GM19351 (cell line): ENCODE measurements around the gene DPM2.

Experiments
- ATAC-seq: cut with Tn5 transposase; IDR thresholded peaks from one replicate; pipeline ENCODE4 v1.9.1; 2021; ENCODE audit warnings: mild to moderate bottlenecking, moderate library complexity; ENCODE audit not compliant: unreplicated experiment

DPM2 gene, protein sequence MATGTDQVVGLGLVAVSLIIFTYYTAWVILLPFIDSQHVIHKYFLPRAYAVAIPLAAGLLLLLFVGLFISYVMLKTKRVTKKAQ

DNA sequence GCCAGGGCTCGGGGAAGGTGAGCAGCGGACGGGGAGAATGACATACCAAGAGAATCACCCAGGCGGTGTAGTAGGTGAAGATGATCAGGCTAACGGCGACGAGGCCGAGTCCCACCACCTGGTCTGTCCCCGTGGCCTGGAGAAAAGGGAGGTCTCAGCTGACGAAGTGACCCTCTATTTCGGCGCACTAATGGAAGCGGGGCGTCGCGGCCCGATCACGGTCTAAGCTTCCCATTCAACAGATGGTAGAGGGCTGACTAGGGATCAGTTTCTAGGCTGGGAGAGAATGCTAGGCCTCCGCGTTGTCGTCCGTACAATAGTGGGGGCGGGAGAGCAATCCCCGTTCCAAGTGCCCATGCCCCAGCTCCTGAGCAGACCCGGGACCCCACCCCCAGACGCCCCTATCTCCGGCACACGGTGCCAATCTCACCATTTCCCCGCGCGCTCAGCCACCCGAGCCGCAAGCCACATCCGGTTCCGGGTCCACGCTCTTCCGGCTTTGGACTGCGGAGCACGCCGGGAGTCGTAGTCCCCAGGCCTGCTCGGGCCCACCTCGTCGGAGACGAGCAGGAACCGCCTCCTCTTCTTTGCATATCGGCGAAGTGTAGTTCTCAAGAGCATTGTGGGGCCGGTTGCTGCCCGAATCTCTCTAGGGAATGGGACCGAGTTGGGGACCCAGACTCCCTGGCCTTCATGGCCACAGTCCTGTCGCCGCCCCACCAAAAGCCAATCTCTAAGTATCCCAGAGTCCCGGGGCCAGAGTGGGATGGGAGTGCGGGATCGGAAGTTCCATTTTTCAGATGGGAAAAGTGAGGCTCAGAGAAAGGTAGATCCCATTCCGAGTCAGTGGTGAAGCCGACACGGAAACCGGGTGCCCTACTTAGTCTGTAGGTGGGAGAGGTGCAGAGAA is at the start of gene DPM2:
Gene DPM2, minus strand, starts transcription at position 467 of the 910 bp plus-strand sequence. Its CDS starts 34 bp downstream, at position 433.
- peak; percentile 91 for ATAC-seq

DNA sequence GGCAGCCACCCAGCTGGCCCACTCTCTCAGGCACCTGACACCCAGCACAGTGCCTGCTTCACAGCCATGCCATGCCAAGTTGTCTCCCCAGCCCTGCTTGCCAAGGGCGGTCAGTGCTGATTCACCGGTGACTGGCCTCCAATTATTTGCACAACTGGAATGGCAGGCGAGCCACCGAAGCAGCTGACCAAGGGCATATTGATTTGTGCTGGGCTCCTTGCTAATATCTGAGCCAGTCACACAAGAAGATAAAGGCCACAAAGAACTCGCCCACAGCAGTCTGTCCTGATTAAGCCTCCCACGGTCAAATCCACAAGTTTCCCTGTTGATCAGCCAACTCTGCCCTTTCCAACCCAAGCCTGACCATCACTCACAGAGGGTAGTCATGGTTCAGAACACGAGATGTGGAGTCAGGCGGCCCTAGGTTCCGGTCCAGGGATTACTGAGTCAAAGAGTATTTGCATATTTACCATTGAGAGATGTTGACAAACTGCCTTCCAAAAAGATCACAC is 49.5 kb upstream of the DPM2 start:
- ATAC-seq: no peak

DNA sequence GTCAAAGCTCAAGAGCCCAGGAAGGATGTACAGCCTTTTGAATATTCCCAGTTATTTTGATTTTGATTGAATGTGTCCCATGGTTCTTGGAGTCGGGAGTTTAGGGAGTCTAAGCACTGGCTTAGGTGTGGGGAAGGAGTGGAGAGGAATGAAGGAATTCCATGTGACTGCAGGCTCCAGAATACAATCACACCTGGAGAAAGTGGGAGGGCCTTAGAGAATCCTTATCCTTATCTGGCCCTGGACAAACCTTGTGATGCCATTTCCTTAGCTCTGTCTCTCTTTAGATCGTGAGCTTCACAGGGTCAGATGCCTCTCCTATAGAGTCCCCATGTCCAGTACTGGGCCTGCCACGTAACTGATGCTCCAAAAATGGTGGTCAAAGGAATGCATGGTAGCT is 47.4 kb upstream of the DPM2 start:
- no peak for ATAC-seq

DNA sequence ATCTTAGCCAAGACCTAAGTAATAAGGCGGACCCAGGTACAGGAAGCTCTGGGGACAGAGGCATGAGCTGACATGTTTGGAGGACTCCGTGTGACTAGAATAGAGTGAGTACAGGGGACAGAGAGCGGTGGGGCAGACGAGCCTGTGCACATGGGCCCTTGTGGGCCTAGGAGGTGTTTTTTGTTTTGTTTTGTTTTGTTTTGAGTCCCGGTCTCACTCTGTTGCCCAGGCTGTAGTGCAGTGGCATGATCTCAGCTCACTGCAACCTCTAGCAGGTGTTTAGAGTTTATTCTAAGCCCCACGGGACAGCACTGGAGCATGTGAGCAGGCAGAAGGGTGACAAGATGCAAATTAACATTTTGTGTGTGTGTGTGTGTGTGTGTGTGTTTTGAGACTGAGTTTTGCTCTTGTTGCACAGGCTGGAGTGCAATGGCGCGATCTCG is 46.2 kb upstream of the DPM2 start:
- ATAC-seq: peak; percentile 45

DNA sequence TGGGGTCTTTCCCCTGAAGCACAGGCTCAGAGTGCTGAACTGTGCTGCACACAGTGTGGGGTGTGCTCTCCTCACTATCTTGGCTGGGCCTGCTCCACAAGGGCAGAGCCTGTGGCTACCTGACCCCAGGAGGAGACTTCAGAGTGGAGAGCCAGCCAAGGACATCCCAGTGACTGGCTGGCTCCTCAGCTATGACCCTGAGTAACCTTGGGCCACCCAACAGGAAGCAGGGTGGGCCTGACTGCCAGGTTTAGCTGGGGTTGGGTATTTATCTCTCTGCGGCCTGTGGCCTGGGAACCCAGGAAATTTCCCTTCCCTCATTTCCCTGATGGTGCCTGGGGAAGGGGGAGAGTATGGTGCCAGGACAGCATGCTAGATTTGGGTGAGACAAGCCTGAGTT is 45.3 kb upstream of the DPM2 start:
- no peak for ATAC-seq

DNA sequence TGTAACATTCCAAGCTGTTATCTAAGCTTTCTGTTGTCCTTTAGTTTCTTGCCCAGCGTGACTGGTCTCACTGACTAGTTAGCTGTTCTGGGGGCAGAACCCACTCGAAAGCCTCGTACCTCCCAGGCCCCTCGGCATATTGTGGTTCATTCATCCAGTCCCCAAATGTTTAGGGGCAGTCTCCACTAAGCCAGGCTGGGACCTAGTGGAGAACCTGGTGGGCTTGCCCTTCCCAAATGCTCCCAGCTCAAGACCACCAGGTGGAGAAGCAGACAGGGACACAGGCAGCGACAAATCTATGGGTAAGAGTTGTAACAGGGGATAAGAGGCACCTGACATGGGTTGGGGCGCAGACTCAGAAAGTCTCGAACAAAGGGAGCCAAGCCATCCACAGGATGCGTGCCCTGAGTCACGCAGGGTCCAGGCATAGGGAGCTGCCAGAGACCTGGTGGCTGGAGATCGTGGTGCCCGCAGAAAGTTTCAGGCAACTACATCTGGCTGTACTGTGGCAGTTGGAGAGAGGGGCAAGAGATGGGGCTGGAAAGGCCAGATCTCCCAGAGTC is 44.0 kb upstream of the DPM2 start:
- no peak for ATAC-seq

DNA sequence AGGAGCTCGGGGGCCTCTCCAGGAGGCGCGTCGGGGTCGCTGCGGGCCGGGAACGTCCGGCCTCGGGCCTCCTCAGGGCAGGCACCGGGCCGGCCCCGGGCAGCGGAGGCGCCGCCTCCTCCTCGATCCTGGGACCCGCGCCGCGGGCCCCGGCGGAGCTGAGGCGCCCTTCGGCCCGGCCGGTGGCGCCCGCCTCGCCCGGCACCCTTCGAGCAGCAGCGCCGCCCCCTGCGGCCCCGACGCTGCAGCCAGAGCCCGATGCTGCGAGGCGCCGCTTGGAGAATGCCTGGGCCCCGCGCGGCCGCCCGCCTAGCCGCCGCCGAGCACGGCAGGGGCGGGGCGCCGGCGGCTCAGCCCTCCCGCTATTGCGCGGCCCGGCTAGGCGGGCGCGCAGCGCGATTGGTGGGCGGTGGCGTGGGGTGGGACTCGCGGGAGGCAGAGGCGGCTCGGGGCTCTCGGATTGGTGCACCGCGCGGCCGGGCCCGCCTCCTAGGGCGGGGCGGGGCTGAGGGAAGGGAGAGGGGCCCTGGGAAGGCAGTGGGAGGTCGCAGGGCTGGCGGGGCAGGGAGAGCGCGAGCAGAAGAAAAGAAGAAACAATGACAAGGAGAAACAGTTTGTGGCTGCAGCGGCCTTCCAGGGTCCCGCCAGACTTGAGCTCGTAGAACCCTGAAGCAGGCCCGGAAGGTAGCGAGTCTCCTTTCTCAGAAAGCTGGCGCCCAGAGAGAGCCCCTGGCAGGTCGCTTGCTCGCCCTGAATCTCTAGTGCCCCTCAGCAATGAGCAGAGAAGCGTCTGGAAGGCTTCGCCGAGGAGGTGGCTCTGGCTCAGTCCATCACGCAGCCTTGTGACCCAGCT is 43.3 kb upstream of the DPM2 start, which contains the start of gene EEIG1:
Gene EEIG1, minus strand, starts transcription at position 284 of the 853 bp plus-strand sequence. CDS start 852 bp downstream, outside the sequence.
- ATAC-seq: peak; percentile 72

DNA sequence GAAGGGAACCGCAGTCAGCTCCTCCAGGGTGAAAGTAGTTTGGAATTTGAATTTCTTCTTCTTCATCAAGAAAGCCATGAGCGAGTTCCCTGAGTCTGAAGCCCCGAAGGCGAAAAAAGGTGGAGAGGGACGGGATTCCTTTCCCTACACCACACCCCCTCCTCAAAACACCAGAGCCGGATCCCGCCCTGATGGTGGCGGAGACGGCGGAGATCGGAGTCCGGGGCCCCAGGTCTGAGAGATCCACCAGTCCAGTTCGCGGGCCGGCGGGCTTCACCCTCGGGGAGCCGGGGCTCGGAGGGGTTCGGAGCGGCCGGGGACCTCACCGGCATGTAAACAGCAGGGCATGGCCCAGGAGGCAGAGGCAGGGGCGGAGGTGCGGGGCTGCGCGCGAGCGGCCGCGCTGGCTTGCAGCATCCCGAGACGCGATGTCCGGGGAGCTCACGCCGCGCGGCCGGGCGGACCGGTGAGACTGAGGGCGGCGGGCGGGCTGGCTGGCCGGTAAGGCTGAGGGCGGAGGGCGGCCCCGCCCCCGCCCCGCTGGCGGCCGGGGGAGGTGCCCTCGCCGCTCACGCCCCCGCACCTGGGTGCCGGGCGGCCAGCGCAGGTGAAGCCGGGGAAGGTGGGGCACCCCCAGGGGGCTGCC is 42.5 kb upstream of the DPM2 start:
- peak; percentile 21 for ATAC-seq

DNA sequence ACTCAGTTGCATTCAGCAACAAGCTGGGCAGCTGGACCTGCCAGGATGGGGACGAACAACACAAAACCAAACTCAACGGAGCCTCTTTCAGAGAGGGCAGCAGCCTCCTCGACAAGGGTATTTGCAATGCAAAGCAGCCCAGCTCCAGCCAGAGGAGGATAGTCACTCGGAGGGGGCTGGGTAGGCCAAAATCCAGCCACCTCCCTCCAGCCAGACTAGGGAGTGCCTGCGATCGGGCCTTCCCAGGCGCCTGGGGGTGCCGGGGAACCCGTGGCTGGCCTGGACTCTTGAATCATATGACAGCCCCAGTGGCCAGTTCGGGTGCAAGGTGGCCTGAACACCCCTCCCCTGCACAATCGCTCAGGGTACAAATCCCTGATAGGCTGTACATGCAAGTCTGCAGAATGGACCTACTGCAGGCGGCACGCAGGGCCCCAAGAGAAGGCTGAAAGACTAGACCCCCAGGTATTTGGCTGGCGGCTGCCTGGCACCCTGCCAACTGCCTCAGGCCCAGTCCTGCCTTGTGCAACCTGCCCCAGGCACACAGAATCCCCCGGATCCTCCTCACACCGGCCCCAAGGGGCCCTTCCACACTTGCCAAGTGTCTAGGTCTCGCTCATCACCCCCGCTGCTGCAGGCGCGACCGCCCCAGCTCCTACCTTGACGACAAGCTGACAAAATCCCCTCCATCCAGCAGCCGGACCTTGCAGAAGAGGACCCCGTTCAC is 41.8 kb upstream of the DPM2 start:
- peak; percentile 23 for ATAC-seq

DNA sequence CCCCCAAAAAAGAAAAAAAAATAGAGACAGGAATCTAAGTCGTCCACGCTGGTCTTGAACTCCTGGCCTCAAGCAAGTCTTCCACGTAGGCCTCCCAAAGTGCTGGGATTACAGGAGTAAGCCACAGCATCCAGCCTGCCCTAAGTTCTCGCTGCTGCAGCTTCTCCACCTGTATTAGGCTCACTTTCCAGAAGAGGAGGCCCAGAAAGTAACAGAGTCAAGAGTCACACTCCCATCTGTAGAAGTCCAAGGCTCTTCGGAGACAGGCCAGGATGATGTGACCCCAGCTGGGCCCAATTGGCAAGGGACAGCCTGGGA is 41.3 kb upstream of the DPM2 start:
- no peak for ATAC-seq

DNA sequence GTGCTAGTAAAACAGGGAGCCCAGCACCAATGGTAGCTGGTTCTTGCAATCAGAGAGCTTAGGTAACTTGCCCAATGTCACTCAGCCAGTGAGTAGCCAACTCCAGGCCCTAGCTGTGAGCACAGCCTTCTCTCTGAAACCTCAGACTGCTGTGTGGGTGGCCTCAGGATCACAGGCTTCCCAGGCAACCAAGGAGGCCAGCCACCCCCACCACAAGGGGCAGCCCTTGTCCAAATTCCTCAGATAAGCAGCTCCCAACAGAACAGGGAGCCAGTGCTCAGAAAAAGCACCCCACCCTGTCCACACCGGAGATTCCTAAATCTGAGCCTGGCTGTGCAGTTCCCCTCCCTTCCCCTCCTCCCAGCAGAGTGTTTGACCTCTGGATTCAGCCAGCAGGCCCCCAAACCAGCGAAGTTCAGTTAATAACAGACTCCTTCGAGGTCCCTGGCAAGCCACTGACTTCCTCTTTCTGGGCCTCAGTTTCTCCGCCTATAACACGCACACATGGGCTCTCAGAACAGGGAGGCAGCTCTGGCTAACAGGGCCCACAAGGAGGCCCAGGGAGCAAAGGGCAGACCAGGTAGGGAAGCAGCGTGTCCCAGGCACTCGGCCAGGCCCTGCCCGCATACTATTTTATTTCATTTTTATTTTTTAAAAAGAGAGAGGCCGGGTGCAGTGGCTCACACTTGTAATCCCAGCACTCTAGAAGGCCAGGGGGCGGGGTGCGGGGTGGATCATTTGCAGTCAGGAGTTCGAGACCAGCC is 40.4 kb upstream of the DPM2 start:
- no peak for ATAC-seq

DNA sequence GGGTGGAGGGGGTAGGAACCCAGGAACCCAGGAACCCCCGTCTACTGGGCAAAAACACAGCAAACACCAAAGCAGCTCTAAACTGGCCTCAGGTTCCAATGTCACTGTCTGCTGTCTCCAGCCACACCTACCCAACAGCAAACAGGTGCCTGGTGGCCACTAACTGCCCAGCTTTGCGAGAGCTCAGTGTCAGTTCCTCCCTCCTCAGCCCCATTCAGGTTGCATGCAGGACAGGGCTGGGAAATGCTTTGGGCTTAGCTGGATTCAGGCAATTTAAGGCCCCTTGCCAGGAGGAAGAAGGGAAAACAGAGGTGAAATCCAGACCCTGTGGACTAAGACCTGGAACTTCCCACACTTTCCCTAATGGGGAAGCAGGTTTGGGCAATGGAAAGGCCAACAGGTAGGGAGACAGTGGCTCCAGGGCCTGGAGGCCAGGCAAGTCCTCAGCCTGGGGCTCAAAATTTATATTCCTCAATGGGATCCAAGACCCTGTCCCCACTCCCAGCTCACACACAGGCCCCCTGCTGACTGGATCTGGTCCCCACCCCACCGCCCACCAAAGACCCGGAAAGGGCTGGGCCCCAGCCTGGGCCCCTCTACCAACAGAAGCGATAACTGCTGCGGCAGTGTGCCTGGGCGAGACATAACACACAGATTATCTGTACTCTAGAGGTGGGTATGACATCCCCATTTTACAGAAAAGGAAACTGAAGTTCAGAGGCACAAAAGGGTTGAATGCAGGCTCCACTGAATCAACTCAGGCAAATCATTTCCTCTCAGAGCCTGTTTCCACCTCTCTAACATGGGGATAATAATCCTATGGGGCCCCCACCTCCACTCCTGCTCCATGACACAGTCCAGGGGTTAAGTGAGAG is 39.6 kb upstream of the DPM2 start:
- no peak for ATAC-seq

DNA sequence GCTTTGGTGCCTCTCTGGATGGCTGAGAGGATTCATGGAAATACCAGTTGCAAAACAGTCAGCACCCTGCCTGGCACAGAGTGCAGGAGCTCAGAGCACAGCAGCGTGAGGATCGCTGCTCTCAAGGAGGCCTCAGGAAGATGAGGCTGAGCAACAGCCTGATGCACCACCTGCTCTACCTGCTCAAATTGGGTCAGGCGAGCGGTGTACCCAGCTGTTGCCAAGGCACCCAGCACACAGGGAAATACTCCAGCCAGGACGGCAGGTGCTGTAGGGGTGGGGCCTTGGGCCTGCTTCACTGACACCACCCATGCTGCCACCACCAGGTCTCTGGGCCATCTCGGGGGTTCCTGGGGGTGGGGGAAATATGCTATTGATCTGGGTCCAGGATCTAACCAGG is 38.8 kb upstream of the DPM2 start:
- ATAC-seq: no peak

DNA sequence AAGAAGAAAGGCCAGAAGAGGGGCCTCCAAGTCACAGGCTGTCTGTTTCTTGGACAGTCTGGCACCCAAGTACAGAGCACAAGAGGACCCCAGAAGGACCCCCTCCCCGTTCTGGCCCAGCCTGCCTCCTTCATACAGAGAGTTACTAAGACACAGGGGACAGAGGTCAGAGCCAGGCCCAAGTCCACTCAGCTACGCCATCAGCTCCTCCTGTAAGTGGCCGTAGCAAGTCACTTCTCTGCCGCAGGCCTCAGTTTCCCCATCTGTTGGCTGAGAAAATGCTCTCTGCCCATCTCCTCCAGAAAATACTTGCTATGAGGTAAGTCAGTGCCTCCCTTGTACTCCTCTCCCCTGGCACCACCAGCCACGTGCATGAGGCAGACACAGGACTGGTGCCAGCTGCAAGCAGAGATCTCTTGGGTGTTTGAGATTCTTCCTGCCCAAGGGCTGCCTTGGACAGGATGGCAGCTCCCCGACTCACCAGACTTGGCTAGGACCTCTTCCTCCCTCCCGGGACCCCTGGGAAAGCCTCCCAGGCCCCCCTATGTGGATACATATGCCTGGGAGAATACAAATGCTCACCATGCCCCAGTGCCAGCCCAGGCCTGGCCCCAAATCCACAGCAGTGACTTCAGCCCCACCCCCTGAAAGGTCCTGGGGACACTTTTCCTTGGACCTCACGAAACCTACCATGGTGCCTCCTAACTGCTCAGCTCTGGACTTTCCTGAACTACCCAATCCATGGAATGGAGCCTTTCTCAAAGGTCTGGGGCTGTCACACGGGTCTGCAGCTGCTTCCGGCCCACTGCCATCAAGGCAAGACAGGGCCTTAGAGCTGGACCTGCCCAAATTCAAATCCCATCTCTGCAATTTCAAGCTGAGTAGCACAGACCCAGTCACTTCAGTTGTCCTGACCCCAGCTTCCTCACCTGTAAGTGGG is 38.0 kb upstream of the DPM2 start:
- no peak for ATAC-seq

DNA sequence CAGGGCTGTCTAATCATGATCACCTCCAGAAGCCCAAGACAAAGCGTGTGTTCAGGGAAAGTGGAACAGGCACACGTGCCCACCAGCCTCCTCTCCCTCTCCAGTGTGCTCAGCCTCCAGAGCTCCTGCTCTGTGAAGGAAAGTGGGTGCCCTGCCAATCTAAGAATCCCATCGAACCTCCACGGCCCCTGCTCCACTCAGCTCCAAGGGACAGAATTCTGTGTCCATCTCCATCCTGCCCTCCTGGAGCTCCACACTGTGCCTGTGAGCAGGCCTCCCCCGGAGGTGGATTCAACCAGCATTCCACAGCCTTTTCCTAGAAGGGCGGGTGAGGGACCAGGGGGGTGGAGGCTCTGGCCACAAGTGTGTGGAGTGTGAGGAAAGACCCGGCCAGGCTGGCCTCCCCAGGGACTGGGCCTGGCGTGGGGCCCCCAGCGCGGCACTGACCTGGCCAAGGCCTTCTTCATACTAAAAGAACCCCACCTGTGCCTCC is 37.2 kb upstream of the DPM2 start:
- ATAC-seq: no peak

DNA sequence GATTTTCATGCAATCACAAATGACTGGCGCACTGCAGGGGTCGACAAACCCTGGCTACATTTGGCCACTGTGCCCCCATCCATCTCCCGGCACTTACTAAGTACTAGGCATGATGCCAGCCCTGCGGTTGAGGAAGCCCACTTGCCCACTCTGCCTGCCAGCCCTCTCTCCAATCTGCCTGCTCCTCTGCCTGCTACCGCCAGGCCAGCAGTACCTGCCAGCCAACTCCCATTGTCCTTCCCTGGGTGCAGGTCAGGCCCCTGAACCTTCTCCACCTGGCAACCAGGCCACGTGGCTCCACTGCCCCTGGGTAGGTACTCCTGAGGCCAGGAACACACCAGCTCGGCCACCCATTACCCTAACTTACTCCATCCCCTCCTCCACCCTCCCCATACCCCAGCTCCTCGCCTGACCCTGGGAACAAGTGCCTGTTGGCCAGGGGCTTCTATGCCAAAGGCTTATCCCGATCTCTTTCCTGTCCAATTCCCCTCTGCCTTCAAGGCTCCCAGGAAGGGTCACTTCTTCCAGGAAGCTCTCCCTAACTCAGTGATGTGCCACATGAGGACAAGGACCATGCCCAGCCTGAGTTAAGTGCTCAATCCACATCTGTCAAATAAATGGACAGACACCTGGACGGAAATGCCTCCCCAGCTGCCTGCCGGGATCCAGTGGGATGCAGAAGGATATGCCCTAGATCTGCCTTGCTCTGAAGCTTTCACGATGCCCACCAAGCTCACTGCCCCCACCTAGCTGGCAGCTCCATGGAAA is 36.5 kb upstream of the DPM2 start:
- ATAC-seq: no peak
